HG02759 (cell line): ENCODE results near the gene ATF6.

ENCODE experiments used
- ATAC-seq: cut with Tn5 transposase; IDR thresholded peaks from one replicate; pipeline ENCODE4 v1.9.1; 2021; ENCODE audit warnings: mild to moderate bottlenecking, moderate library complexity; ENCODE audit not compliant: unreplicated experiment

Gene ATF6

GRCh38 chr1:161988413-161988812, 222.3 kb downstream of the ATF6 start:
- no peak for ATAC-seq

GRCh38 chr1:161989108-161989507, 223.0 kb downstream of the ATF6 start:
- no peak for ATAC-seq

GRCh38 chr1:161989786-161990185, 223.7 kb downstream of the ATF6 start:
- ATAC-seq = no peak

DNA sequence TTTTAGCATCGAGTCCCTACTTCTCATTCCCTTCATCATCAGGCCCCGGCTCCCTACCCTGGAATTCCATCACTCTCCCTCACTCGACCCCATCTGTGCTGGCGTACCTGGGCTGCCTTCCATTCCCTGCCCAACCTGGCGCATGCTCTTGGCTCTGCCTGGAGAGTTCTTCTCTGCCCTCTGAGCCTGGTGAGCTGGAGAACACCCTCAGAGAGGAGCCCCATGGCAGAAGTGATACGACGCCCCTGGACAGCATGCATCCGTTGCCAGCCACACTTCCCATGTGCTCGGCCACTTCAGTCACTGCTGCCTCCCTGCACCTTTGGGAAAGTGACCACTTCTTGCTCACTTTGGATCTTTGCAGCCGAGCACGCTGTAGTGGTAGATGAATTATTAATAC, 227.5 kb downstream of the ATF6 start:
- ATAC-seq = no peak

DNA sequence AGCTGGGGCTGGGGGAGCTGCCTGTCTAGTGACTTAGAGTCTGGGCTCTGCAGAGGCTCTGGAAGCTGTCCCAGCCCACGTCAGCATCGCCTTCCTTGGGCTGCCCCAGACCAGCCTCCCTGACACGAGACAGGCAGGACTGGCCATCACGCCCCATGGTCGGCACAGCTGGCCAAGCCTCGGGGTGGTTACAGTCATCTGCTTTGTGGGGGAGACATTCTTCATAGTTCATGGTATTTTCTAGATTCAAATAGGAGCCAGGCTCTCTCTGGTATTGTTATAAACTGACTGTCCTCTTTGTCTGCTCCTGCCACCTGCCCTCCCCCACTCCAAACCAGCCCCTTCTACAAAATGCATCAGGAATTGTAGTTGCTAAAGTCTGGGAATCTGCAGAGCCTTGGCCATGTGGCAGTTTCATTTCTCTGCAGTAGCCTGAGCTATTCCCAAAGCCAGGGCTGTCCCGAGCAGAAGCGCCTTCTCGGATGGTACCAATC, 228.1 kb downstream of the ATF6 start:
- no peak for ATAC-seq

DNA sequence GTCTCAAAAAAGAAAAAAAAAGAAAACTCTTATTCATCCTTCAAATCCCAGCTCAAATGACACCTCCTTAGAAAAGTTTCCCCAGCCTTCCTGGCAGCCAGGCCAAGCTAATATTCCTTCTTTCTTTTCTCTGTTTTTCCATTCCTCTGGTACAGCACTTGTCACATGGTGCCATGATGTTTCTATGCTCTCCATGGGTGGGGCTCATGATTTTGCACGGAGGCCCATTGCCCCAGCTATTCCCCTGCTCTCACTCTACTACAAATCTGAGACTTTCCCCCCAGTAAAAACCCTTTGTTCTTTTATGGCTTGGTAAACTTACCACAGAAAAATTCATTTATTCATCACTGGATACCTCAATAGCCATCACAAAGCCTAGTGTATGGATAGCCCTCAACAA, 231.0 kb downstream of the ATF6 start:
- no peak for ATAC-seq

- no peak for ATAC-seq
Observed at GRCh38 chr1:161998811-161999210, 232.7 kb downstream of the ATF6 start.

DNA sequence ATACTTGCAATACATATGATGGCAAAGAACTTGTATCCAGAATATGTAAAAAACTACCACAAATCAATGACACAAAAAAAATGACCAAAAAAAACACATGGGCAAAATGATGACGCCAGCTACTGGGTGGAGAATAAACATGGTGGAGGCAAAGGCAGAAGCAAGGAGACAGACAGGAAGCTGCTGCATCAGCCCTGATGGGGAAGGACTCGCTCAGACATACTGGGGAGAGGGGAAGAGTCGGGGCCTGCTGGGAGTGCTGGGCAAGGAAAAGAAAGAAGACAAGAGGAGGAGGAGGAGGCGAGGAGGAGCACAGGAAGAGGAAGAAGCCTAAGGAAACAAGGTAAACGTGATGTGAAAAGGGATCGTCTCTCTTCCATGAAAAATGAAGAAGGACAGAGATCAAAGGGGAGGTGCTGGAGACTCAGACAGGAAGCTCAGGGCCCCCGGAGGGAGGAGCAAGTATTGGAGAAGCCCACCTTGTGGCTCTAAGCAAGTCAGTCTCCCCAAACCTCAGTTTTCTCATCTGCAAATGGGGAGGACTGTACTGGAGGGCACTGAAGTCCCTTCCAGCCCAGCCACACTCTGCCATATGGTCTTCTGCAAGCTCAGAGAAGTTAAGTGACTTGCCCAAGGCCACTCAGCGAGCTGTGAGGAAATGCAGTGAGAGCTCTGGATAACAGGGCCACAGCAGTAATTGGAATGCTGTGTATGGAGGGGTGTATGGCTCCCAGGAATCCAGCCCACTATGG, 233.4 kb downstream of the ATF6 start:
- no peak for ATAC-seq

DNA sequence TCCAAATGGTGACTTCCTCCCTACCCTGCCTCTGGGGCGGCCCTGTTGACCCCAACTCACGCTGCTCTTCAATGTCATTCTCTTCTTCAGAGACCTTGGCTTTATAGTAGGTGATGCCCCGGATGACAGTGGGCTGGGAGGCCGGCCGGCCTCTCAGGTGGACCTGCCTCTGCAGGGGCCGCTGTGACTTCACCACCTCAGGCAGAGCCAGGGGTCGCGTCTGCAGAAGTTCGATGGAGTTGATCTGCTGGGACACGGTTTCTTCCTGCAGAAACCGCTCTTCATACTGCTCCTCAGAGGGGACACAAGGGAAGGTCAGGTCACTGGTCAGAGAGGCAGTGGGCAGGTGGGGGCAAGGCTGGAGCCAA, 233.9 kb downstream of the ATF6 start:
- ATAC-seq = no peak

GRCh38 chr1:162003061-162003829, 237.1 kb downstream of the ATF6 start:
- ATAC-seq = no peak

GRCh38 chr1:162003830-162004215, 237.7 kb downstream of the ATF6 start:
- ATAC-seq = no peak

- no peak for ATAC-seq
Observed at GRCh38 chr1:162004441-162004950, 238.4 kb downstream of the ATF6 start.

DNA sequence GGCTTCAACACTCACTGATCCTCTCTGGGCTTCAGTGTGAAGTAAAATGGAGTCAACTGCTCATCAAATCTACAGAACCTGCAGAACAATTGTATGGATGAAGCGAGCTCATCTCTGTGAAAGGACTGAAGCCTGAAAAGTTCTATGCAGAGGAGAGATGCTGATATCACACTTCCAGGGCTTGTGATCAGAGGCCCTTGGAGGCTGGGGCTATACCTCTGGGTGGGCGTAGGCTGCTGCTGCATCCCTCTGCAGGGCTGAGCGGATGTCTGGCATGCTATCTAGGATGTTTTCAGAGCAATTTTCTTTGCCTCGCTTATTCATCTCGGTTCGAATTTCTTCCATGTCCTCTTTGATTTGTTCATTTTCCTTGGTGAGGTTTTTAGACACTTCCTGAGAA, 240.0 kb downstream of the ATF6 start:
- ATAC-seq = no peak

DNA sequence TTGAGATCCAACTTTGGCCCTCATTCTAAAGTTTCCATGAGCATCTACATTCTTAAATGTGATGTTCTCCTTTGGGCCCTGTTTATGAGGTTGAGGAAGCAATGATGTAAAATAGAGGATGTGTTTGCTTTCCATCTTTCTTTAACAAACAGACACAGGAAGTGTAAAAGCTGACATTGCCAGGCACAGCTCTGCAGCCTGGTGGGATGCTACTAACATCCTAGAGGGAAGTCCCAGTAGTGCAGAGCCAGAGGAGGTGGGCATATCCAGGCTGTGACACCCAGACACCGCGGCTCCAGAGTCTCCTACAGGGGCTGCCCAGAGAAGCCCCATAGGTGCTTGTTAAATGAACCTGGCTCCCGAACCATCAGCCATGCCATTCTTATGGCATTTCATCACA, 241.3 kb downstream of the ATF6 start:
- ATAC-seq = no peak

DNA sequence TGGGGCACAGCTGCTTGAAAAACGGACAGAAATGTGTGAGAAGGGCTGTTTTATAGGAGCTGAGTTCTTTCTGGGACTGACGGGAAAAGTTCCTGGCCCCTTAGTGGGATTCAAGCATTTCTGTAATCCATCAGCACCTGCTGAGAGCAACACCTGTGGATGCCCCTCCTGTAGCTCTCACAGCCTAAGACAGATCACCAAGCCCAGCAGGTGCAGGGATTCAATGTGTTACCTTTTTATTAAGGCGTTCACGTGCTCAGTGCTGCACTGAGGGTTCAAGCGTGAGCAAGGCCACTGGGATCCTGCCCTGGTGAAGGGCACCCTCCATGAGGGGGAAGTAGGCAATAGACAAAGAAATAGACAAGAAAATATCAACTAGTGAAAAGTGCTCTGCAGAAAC, 242.7 kb downstream of the ATF6 start:
- ATAC-seq = no peak

GRCh38 chr1:162009501-162010174, 243.5 kb downstream of the ATF6 start:
- ATAC-seq = no peak

- no peak for ATAC-seq
Observed at GRCh38 chr1:162010175-162010506, 244.0 kb downstream of the ATF6 start.

GRCh38 chr1:162011337-162012012, 245.4 kb downstream of the ATF6 start:
- ATAC-seq = no peak

- ATAC-seq = no peak
Observed at GRCh38 chr1:162013289-162013688, 247.2 kb downstream of the ATF6 start.
